Gastrocnemius medialis (tissue), 4 donors: Measurements from ENCODE around the gene FXN.

Experiments used
- CTCF ChIP-seq, 5 experiments: fragments of 450-650 bp in 3 of 5; fragments of 200-600 bp in 2 of 5; sonication (generic) in 2 of 5; IDR thresholded peaks in 4 of 5; conservative IDR thresholded peaks in 1 of 5; 1 replicate in 4 of 5; 2 replicates in 1 of 5; pipeline ENCODE4 v1.5.1; 2016 to 2019; ENCODE audit warnings: antibody characterized with exemption in 5 of 5, mild to moderate bottlenecking in 3 of 5, moderate library complexity in 3 of 5
- POLR2A ChIP-seq, 2 donors: fragments of 450-650 bp; IDR thresholded peaks; one replicate each; pipeline ENCODE4 v1.6.1; 2017; ENCODE audit warnings: antibody characterized with exemption in 2 of 2, mild to moderate bottlenecking in 2 of 2, moderate library complexity in 2 of 2

GRCh38 chr9:69062195-69062594 lies 26.6 kb downstream of the FXN start:
- TF ChIP-seq POLR2A (IDR thresholded peaks at IDR 0.05) (no peak), CTCF (IDR thresholded peaks at IDR 0.05 in 4 of 5, conservative IDR thresholded peaks at IDR 0.05 in 1 of 5) (no peak)
